RPMI7951 (cell line): ENCODE data around the gene CBS. TPM values are rescaled to one million over a fixed set of nuclear protein-coding genes. Genes with fewer than 3 reads are reported as not detected.
"Not testable (repeated sequence)": the region's sequence is repeated elsewhere in the genome, so short reads cannot be mapped to it uniquely, and the experiment has no call there.

Experiments used
- DNase-seq: peaks from one replicate; pipeline ENCODE4 v3.0.0-alpha.2; 2012; ENCODE audit warnings: low read depth
- total RNA-seq: library from RNA; depleted of rRNA; stranded (reverse); fragments of >200 nt; shearing (Covaris generic); gene quantifications from 2 replicates; pipeline ENCODE4 v1.2.3, GENCODE V29; 2014

The CBS gene
- total RNA-seq, 1 experiment from 2014 or later = 9.1 TPM

DNA sequence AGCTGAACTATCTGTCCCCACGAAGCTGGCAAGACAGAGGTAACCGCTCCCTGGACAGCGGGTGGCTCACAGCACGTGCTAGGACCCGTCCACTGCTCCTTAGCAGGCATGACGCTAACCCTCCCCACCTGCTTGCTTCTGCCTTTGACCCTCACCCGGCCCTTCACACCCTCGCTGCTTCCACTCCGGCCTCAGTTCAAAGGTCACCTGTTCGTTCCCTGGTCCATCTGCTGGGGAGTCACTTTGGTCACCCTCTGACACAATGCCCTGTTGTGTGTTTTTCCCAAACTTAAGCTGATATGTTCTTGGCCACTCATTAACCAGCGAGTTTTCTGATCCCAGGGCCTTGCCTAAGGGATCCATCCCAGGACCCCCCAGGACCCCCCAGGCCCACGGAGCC is 7.6 kb downstream of the CBS start:
- DNase-seq = not testable (repeated sequence)

DNA sequence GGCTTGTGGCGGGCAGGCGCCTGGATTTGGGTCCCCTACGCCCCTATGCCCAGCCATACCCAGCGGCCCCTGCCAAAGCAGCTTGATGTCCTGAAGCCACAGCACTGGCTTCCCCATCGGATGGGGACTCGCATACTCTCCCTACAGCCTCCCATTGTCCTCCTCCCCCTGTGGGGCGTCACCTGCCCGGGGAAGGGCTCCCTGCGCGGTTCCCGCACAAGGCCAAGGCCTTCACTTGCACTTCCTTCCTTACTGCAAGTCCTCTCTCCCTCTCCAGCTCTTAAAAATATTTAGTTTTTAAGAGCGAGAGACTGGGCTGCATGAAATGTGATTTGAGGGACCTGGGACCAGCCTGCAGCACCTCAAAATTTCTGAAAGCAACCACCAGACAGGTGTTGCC is 8.9 kb downstream of the CBS start:
- not testable (repeated sequence) for DNase-seq

DNA sequence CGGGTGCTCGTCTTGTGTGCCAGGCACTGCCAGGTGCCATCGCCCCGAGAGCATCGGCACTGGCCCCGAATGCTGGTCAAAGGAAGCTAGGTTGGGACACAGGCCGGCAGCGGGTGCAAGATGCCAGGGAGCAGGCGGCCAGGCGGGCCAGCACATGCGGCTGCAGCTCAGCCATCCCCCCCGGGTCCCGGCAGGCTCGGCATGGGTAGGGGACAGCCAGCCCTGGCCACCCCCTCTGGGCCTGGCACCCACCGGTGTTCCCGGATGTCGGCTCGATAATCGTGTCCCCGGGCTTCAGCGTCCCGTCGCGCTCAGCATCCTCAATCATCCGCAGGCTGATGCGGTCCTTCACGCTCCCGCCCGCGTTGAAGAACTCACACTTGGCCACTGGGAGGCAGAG is 9.6 kb downstream of the CBS start:
- not testable (repeated sequence) for DNase-seq

DNA sequence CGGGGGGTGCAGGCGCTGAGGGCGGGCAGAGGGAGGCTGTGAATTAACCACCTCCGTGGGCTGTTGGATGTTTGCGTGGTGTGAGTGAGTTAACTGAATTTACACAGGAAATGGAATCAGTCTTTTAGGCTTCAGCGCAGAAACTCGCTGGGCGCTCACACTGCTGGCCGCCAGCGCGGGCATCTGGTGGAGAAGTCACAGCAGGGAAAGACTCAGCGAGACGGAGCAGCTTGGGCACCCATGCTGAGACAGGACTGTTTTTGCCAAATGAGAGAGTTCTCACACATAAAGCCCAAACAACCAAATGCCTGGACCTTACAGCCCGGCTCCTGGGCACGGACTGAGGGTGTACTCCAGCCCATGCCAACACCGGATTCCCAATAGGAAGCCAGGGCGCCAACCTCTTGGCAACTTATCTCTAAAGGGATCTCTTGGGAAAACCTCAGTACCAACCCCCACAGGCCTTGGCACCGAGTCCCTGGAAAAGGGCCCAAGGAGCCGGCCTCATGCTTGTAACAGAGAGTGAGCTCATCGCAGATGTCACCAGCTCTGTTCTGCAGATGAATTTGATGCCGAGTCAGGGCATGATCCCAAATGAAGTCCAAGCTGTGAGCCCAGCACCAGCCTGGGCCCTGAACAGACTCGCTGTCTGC is 11.2 kb downstream of the CBS start:
- DNase-seq = not testable (repeated sequence)

DNA sequence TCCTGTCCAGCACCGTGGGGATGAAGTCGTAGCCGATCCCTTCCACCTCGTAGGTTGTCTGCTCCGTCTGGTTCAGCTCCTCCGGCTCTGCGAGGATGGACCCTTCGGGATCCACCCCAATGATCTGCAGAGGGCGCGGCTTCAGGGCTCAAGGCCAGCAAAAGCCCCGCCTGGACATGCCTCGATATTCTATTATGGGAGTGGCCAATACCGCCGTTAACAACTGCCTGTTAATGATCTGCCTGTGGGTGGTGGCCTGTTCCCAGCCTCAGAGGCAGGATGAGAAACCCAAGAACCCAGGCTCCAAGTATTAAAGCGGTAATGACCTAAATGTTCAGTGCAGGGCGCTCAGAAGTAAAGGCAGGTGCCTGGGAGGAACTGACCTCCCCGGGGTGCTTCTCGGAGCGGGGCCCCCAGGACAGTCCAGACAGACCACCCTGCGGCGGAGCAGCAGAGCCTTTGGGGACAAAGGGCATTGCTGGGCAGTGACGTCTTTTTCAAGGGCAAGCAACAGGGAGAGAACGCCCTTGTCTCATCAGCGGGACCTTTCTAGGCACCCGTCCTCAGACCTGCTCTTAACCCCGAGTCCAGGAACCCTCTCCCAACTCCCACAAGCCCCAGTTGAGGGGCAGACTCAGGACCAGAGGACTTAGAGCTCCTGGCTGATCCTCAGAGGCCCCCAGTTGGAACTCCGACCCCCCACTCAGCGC is 12.5 kb downstream of the CBS start:
- DNase-seq = not testable (repeated sequence)

DNA sequence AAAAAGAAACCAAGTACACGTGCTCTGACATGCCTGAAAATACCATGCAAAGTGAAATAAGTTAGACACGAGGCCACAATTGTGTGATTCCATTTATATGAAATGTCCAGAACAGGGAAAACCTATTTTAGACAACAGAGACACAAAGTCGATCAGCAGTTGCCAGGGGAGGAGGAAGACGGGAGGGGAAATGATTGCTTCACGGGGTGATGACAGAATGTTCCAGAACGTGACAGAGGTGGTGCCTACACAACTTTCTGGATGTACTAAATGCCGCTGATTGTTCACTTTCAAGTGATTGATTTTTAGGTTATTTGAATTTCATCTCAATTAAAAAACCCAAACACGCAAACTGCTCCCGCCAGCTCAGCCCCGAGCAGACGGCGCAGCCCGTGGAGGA is 22.5 kb downstream of the CBS start:
- DNase-seq = not testable (repeated sequence)

DNA sequence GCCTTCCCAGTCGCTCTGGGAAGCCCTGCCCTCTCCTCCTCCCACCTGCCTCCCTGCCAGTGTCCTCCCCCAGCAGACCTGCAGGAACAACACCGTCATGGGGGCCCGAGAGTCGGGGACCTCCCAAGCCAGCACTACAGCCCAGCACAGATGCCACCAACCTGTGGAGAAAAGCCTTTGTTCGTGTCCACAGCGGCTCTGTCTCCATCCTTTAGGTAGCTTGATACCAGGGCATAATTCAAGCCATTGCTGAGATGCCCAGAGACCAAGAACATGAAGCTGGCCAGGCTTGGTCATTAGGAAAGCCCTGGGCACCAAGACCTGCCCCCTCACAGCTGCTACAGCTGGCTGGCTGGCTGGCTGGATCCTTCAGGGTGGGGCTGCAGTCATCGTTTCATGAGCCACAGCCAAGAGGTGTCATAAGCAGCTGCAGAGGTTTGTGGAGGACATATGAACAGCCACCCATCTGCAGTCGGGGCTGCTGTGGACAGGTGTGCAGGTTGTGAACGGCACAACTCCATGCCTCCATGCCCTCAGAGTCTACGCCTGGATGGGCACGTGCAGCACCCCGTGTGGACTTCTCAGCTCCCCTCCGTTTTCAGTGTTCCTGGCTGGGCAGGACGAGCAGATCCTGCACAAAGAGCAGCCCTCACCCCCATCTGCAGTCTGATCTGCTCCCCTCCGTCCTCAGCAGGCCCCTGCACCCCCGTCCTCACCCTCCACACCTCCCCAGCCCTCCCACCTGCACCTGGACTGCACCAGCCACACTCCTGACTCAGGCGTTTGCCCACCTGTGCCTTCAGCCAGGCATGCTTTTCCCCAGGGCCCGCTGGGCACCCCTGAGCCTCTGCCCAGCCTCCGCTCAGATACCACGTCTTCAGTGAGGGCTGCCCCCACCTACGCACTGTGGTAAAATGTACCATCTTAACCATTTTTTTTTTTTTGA is 29.5 kb downstream of the CBS start:
- DNase-seq = not testable (repeated sequence)

DNA sequence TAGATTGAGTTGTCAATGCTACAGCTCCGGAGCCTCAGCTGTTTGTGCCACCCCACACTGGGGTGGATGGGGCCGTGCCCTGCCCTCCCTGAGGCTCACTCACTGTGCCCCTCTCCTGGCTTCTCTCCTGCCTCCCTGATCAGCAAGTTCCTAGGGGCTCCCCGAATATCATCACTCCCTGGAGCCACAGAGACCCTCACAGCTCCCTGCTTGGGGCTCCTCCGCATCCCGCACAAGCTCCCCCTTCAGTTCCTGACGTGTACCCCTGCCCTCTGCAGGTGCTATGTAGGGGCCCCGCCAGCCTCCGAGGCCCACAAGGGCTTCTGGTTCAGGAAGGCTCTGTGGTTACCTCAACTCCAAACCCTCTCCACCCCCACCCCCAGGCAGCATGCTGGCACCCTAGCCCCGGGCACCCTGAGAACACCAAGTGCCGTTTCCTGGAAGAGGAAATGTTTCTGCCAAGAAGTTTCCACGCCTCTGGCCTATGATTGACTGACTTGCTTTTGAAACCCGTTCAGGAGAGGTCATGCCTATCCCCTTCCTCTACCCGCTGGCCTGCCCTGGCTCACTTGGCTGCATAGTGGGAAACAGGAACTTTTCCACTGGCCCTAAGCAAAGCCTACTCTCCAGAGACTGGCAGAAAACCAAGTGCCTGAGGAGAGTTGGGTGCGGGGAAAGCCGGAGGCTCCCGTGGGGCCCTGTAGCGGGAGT is 30.3 kb downstream of the CBS start:
- not testable (repeated sequence) for DNase-seq

DNA sequence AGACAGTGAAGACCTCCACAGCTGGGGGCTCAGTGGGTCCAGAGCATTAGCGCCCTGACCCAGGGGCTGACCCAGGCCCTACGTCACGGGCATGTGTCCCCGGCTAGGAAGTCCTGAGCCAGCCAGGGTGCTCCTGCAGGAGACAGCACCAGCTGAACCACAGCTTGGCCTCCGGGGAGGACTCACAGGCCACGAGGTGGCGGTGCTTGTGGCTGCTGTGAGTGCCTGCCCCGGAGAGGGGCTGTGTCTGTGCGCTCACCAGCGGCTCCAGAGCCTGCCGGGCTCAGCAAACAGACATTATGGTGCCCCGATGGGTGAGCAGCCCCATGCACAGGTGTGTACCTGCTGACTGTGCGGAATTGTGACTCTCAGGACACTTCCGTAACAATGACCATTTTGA is 31.1 kb downstream of the CBS start:
- DNase-seq = not testable (repeated sequence)

DNA sequence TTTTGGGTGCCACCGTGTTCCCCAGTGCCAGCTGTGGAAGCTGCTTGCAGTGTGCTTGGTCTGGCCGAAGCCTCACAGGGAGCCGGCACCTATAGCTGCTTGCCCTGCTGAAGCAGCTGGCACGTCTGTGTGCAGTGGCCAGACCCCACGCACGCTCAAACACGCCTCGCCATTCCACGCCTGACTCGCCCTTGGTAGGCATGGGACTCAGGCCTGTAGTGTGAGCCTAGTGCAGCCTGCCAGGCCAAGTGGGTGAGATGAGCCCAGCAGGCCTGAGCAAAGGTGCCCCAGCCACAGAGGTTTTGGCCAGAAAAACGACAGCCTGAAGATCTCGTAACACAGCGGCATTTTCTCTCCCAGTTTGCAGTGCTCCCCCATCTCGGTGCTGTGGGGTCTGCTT is 32.3 kb downstream of the CBS start:
- not testable (repeated sequence) for DNase-seq

DNA sequence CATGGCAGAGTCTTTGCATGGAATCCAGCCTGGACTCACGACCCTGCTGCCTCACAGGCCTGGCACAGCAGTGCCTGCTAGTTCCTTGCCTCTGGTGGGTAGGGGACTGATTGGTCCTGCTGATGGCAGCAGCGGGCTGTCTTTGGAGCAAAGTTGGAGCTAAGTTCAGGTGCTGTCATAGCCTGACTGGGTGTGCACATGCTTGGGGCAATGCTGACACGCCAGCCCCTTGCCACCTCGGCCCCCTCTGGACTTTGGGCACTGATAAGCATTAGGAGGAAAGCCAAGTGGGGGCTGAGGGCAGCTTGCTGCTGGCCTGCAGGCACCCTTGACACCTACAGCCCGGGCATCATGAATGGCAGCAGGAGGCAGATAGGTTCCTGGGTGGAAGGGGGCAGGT is 33.5 kb downstream of the CBS start:
- DNase-seq = not testable (repeated sequence)

DNA sequence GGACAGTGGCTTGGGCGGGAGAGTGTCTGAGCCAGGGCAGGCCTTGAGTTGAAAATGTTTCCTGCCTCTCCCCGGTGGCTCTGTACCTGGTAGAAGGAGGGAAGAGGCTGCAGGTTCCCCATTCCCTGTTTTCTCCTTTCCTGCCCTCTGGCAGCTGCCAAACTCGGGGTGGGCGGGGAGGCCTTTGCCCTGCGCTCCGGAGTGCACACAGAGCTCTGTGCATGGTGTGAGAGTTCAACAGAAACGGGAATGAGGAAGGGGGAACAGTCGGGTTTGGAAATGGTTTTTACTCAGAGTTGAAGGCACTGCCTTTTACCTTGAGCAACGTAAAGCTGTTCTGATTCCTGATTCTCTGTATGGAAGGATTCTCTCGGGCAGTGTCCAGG is 37.0 kb downstream of the CBS start:
- DNase-seq = not testable (repeated sequence)

DNA sequence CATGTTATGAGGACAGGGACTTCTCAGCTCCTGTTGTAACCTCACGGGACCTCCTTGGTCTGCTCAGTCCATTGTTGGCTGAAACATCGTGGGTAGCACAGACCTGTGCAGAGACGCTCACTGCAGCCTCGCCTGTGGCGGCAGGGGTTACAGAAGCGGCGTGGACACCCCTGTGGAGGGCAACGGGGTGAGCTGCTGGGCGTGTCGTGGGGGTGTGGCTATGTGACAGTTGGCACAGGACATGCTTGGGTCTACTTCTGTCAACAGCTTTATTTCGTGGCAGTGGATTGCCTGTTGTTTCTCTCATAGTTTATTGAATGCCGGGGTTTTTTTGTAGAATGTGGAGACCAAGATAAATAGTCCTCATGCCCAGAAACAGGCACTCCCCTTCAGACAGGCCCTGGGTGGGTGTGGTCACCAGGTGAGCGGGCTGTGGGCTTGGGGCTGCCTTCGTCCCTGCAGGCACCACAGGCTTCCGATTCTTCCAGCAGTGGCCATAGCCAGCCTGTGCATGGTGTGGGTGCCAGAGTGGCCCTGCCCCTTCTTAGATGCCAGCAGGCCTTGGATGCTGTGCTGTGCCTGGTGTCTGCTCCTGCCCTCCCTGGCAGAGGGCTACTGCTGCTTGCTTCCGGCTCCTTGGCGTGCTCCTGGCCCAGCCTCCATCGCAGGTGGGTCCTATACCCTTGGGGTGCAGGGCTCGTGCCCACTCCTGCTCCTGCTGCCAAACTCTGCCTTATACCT is 37.5 kb downstream of the CBS start:
- DNase-seq = not testable (repeated sequence)

DNA sequence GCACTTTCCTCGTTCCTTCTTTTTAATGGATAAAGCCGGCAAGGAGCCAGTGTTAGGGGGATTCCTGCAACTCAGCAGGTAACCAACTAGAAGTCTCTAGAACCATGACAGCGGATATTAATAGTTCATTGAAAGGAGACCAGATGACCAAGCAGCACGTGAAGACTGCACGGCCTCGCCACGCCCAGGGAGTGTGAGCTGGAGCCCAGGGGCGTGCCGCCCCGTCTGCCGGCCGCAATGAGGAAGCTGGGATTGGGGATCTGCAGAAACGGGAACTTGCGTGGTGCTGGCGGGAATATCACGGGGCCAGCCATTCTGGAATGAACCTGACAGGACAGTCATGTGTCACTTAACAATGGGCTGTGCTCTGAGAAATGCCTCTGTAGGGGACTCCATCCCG is 38.7 kb downstream of the CBS start:
- DNase-seq = not testable (repeated sequence)

DNA sequence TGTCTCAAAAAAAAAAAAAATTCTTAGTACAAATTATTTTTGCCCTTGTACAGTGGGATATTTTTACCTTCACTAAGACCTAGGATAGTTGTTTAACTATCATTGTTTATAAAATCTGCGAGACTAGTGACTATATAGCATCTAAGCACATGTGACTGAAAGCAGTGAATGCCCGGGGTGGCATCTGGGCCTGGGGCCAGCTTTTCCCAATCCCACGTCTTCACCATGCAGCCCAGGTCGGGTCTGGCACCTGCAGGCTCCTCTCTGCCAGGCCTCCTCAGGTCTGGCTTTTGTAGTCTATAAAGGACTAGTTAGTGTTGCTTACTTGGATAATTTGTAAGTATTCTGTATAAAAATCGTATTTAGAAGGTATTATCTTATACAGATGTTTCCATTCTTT is 40.8 kb downstream of the CBS start:
- no peak for DNase-seq

DNA sequence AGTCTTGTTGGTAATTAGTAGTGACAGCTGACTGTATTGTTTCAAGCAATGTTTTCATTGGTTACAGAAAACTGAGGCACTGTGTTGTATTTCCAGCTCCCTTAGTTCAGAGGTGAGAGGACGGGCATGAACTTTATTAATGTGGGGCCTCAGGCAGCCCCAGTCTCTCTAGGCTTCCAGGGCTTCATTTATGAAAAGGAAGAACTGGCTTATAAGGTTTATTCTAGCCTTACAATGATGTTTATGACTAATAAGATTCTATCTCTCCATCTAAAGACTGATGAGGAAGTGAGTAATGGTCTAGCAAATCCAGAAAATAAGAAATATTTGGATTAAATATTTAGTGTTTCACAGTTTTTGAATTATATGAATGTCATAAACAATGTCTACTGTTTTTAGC is 41.5 kb downstream of the CBS start:
- DNase-seq = no peak

DNA sequence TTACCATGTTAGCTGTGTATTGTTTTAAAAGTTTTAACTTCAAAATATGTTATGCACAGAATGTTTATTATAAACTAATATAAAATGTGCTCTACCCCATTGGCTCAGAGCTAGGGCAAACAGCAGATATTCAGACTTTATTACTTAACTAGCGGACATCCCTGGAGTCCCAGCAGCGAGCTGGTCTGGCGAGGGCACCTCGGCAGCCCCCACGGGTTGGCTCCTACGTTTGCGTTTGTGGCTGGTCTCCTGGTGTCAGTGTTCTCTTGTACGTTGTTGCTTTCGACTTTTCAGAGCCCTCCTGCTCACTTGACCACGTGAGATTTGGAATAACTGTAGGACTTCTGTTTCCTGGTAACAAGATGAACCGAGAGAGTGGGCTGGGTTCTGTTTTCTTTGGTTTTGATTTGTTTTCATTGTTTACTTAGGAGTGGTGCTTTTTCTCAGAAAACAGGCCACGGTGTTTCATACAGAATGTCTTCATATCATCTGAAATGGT is 44.5 kb downstream of the CBS start:
- DNase-seq = no peak

DNA sequence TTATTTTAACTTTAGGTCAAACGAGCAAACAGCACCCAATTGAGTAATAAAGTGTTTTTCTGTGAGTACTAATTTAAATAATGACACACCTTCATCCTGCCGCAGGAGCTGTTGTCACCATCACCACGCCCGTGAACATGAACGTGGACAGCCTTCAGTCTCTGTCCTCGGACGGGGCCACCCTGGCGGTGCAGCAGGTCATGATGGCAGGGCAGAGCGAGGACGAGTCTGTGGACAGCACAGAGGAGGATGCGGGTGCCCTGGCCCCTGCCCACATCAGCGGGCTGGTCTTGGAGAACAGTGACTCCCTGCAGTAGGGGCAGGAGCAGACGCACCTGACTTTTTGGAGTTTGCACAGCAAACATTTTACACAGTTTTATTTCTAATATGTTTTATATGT is 45.9 kb downstream of the CBS start:
- DNase-seq = no peak

DNA sequence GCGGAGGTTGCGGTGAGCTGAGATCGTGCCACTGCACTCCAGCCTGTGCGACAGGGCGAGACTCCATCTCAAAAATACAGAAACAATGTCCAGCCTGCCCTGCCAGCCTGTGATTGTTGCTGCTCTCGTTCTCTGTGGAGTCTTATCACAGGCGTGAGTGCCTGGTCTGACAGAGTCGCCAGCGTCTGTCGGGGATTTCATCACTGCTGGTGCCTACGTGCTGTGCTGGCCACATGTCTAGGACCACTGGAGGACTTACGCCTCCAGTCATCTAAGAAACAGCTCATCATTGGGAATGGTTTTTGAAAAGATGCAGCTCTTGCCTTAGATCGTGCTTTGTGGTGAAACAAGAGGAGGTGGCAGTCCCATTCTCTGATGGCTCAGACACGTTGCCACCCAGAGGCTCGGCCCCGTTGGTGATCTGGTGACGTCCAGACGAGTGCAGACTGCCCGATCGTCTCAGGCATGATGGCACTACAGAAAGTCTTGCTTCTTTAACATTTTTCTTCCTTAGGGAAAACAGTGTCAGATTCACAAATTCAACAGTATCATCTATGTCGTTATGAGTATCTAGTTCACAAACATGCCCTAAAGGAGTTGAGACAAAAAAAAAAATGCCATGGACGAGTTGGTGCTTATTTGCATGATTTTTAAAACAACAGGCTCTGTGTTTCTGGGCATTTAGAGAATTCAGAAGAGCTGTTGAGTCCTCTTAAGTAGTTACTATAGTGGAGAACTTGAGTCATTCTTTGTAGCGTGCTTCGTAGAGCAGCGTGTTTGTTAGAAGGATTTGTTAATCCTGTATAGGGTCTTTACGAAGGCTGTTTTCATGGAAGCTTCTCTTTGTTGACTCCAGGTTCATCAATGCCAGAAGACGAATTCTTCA is 47.5 kb downstream of the CBS start:
- DNase-seq = peak; percentile 46
